Activated T-helper 1 cell treated with anti-CD3 and anti-CD28 coated beads, Interleukin-12 subunit alpha, Interleukin-12 subunit beta, Interleukin-2, Interleukin-4 antibody, amounts not matched to agents 30 ng/mL and 10 ng/mL and 1 ng/mL, durations not matched to agents 14 hours and 24 hours and 36 hours (primary cell): ENCODE results near the gene VSTM4. TPM values are rescaled to one million over a fixed set of nuclear protein-coding genes. Genes with fewer than 3 reads are reported as not detected.

ENCODE experiments used
- DNase-seq: peaks from one replicate; pipeline ENCODE4 v3.0.0; 2021; ENCODE audit warnings: low spot score
- H3K27ac Mint-ChIP-seq: one replicate; pipeline ENCODE4 v1.8.0; 2021; ENCODE audit warnings: mild to moderate bottlenecking, mixed read lengths
- H3K27me3 Mint-ChIP-seq: one replicate; pipeline ENCODE4 v1.8.0; 2022; ENCODE audit warnings: mild to moderate bottlenecking, moderate library complexity, mixed read lengths; ENCODE audit not compliant: insufficient read depth
- H3K36me3 Mint-ChIP-seq: one replicate; pipeline ENCODE4 v1.8.0; 2021; ENCODE audit warnings: low read depth, mixed read lengths
- H3K4me1 Mint-ChIP-seq: one replicate; pipeline ENCODE4 v1.8.0; 2021; ENCODE audit warnings: low read depth, mixed read lengths
- H3K4me3 Mint-ChIP-seq: one replicate; pipeline ENCODE4 v1.8.0; 2021; ENCODE audit warnings: mild to moderate bottlenecking, moderate library complexity, mixed read lengths
- H3K9me3 Mint-ChIP-seq: one replicate; pipeline ENCODE4 v1.8.0; 2021; ENCODE audit warnings: mixed read lengths
- intact Hi-C: fragments of 100-400 bp; cut with micrococcal nuclease; formaldehyde crosslinking; loops from one replicate; pipeline ENCODE4 v1.15.1; 2024
- total RNA-seq: library from RNA; stranded (reverse); gene quantifications from 2 replicates; pipeline ENCODE4 v1.2.3, GENCODE V29; 2022

VSTM4 gene
- total RNA-seq, 1 donor from 2014 or later: 0.23 TPM

- no peak for DNase-seq
- H3K4me3 Mint-ChIP-seq: no peak overlapping the region
- H3K4me1 Mint-ChIP-seq: no peaks in the 10 kb centered on the region
- H3K27ac Mint-ChIP-seq: no peak overlapping the region
- H3K9me3 Mint-ChIP-seq: no peaks in the 10 kb centered on the region
- intact Hi-C loops: no loop called here
- H3K27me3 Mint-ChIP-seq: peaks cover 8% of the 10 kb centered on the region
- H3K36me3 Mint-ChIP-seq: no peaks in the 10 kb centered on the region
These were observed 23.9 kb upstream of the VSTM4 start for GRCh38 chr10:49139028-49139845.

- Mint-ChIP-seq H3K27ac (no peak overlapping the region), H3K9me3 (no peaks in the 10 kb centered on the region), H3K36me3 (no peaks in the 10 kb centered on the region), H3K4me3 (no peak overlapping the region), H3K27me3 (peaks cover 9% of the 10 kb centered on the region), H3K4me1 (no peaks in the 10 kb centered on the region)
- DNase-seq: no peak
- intact Hi-C loops: no loop called here
These were observed 23.1 kb upstream of the VSTM4 start for GRCh38 chr10:49138361-49138891.

DNA sequence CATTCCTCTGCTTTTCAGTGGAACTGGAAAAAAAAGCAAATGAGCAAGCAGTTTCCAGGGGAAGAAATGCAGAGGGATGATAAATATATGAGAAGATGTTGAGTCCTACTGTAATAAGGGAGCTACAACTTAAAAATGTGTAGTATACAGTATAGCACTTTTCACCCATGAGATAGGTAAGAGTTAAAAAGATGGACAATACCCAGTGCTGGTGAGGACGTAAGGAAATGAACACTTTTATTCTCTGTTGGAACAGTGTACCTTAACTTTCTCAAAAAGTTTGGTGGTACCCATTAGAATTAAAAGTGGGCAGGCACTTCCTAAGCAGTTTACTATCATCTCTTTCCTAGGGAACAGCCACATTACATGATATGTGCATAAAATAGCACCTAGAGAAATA, 21.2 kb upstream of the VSTM4 start:
- H3K4me3 Mint-ChIP-seq: no peak overlapping the region
- DNase-seq: no peak

GRCh38 chr10:49135575-49136313, 20.4 kb upstream of the VSTM4 start:
- H3K27me3 Mint-ChIP-seq: peaks cover 5% of the 10 kb centered on the region
- no peaks in the 10 kb centered on the region for H3K36me3 Mint-ChIP-seq
- no peak overlapping the region for H3K4me3 Mint-ChIP-seq
- intact Hi-C loops: no loop called here
- H3K9me3 Mint-ChIP-seq: no peaks in the 10 kb centered on the region
- no peaks in the 10 kb centered on the region for H3K4me1 Mint-ChIP-seq
- no peak for DNase-seq
- no peak overlapping the region for H3K27ac Mint-ChIP-seq

More for the DNA sequence above, 21.2 kb upstream of the VSTM4 start:
- H3K36me3 Mint-ChIP-seq: no peaks in the 10 kb centered on the region
- H3K27me3 Mint-ChIP-seq: peaks cover 5% of the 10 kb centered on the region
- no peaks in the 10 kb centered on the region for H3K4me1 Mint-ChIP-seq
- H3K27ac Mint-ChIP-seq: no peak overlapping the region
- H3K9me3 Mint-ChIP-seq: no peaks in the 10 kb centered on the region
- intact Hi-C loops: no loop called here

- no peak overlapping the region for H3K4me3 Mint-ChIP-seq
- no peaks in the 10 kb centered on the region for H3K9me3 Mint-ChIP-seq
- H3K27me3 Mint-ChIP-seq: peaks cover 8% of the 10 kb centered on the region
- DNase-seq: no peak
- H3K27ac Mint-ChIP-seq: no peak overlapping the region
- intact Hi-C loops: no loop called here
- H3K4me1 Mint-ChIP-seq: no peaks in the 10 kb centered on the region
- no peaks in the 10 kb centered on the region for H3K36me3 Mint-ChIP-seq
These were observed 19.0 kb upstream of the VSTM4 start for GRCh38 chr10:49134327-49134726.

GRCh38 chr10:49133706-49134248, 18.5 kb upstream of the VSTM4 start, which contains the start of gene FAM170B:
TSS of gene FAM170B (minus strand) at chr10:49134021. CDS start at chr10:49133918, 103 bp downstream.
- no peak for DNase-seq
- no peaks in the 10 kb centered on the region for H3K9me3 Mint-ChIP-seq
- peaks cover 8% of the 10 kb centered on the region for H3K27me3 Mint-ChIP-seq
- H3K4me1 Mint-ChIP-seq: no peaks in the 10 kb centered on the region
- H3K27ac Mint-ChIP-seq: no peak within 1 kb of the TSS
- H3K4me3 Mint-ChIP-seq: no peak within 1 kb of the TSS
- H3K36me3 Mint-ChIP-seq: no peaks in the 10 kb centered on the region
- intact Hi-C loops: no loop called here

DNA sequence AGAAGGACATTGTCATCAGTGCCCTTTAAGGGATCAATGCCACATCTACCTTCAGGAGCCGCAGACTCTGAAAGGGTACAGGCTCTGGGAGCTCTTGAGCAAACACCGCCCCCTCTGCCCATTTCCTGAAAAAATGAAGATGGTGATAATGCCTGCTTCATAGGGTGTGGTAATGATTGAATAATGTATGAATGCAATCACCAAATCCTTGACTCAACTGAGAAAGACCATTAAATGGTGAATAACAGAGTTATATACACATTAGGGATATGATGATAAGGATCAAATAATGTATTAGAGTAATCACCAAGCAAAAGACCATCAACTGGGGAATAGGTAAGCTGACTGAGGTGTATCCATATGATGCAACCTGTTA, 17.0 kb upstream of the VSTM4 start:
- H3K9me3 Mint-ChIP-seq: no peaks in the 10 kb centered on the region
- no peak overlapping the region for H3K27ac Mint-ChIP-seq
- intact Hi-C loops: no loop called here
- H3K4me3 Mint-ChIP-seq: no peak overlapping the region
- DNase-seq: no peak
- no peaks in the 10 kb centered on the region for H3K36me3 Mint-ChIP-seq
- H3K4me1 Mint-ChIP-seq: no peaks in the 10 kb centered on the region
- peaks cover 10% of the 10 kb centered on the region for H3K27me3 Mint-ChIP-seq

DNA sequence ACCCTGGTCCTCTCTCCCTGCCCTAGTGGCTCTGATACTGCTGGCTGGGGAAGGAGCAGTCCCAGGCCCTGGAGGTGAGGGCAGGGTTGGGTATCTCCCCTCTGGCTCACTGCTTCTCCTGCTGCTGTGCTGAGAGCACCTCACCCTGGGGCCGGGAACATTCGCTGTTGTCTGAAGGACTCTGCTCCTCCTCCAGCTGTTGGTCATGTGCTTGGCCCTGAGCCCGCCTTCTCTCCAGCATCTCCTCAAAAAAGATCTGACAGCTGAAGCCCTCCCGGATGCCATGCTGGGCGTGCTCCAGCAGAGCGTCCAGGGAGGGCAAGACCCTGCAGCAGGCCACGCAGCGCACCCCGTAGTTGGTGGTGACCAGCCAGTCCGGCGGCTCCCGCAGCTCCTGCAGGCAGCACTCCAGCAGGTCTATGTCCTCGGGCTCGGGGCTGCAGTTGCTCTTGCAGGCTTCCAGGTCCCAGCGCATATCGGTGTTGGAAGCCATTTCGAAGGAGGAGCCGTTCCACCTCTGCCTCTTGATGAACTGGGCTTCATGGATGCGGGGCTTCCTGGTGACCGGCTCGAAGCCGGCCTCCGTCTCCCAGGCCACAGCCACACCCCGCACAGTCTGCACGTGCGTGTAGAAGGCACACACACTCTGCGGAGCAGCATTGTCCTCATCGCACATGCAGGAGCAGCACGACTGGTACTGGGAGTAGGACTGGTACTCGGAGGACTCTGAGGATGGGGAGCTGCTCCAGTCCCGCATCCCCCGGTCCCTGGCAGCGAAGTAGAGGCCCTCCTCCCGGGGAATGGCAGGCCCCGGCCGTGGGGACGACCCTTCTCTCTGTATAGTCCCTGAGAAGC, 16.4 kb upstream of the VSTM4 start:
- no peaks in the 10 kb centered on the region for H3K4me1 Mint-ChIP-seq
- no peaks in the 10 kb centered on the region for H3K9me3 Mint-ChIP-seq
- H3K4me3 Mint-ChIP-seq: no peak overlapping the region
- DNase-seq: no peak
- H3K27me3 Mint-ChIP-seq: peaks cover 9% of the 10 kb centered on the region
- intact Hi-C loops: no loop called here
- H3K27ac Mint-ChIP-seq: no peak overlapping the region
- no peaks in the 10 kb centered on the region for H3K36me3 Mint-ChIP-seq

DNA sequence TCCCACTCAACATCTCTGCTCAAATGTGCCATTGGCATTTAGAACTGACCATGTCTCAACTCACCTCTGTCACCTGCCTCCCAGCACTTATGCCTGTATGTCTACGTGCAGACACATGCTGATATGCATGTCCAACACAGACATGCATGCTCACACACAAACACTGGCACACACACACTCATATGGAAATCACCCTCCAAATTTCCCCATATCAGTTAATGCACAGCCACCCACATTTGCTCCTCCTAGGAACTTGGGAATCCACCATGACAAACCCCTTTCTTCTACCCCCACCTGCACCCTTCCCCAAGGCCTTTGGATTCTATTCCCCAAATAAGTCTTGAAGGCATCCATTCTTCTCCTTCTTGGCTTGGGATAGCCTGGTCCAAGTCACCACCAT, 14.1 kb upstream of the VSTM4 start:
- intact Hi-C loops: no loop called here
- H3K27me3 Mint-ChIP-seq: peaks cover 9% of the 10 kb centered on the region
- no peak overlapping the region for H3K27ac Mint-ChIP-seq
- no peak overlapping the region for H3K4me3 Mint-ChIP-seq
- H3K9me3 Mint-ChIP-seq: no peaks in the 10 kb centered on the region
- no peaks in the 10 kb centered on the region for H3K36me3 Mint-ChIP-seq
- DNase-seq: no peak
- H3K4me1 Mint-ChIP-seq: no peaks in the 10 kb centered on the region

GRCh38 chr10:49128854-49129253, 13.5 kb upstream of the VSTM4 start:
- Mint-ChIP-seq H3K36me3 (no peaks in the 10 kb centered on the region), H3K27ac (no peak overlapping the region), H3K4me3 (no peak overlapping the region), H3K4me1 (no peaks in the 10 kb centered on the region), H3K27me3 (peaks cover 7% of the 10 kb centered on the region), H3K9me3 (no peaks in the 10 kb centered on the region)
- DNase-seq: no peak
- intact Hi-C loops: no loop called here

GRCh38 chr10:49123981-49124950, 8.9 kb upstream of the VSTM4 start:
- Mint-ChIP-seq H3K36me3 (no peaks in the 10 kb centered on the region), H3K4me1 (no peaks in the 10 kb centered on the region), H3K9me3 (no peaks in the 10 kb centered on the region), H3K27me3 (peaks cover 15% of the 10 kb centered on the region), H3K27ac (no peak overlapping the region), H3K4me3 (no peak overlapping the region)
- intact Hi-C loops: no loop called here
- no peak for DNase-seq
